ENCODE data around the gene CRTC3. TPM values are rescaled to one million over a fixed set of nuclear protein-coding genes. Genes with fewer than 3 reads are reported as not detected.

Gene CRTC3
- total and polyA plus RNA-seq, 2 donors (not counting 3 experiments of a cell fraction or from before 2014, with no cell fraction given): 16.2 to 26.4 TPM

DNA sequence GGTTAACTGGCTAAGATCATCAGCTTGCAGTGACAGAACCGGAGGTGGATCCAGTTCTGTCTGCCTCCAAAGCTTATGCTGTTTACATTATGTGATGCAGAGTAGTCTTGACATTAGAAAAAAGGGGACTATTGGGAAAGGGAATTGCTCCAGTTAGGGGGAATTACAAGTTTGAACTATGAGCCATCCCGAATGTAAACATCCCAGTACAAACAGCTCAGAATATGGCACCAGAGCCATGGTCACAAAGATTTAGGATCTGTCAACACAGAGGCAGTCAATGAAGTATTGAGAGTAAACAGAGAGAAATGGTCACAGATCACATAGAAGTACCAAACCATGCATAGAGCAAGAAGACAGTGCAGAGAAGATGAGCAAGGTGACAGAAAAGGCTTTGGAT is 39.8 kb upstream of the CRTC3 start:
- dilution Hi-C loops (cut with MboI; ENCODE audit: extremely low pct_ligation_motif_present, low sequenced_read_pairs): no loop called here
- H3K27ac ChIP-seq (ENCODE audit: insufficient read depth, low read depth, low read length): no peak overlapping the region
- no peaks in the 10 kb centered on the region for H4K20me1 ChIP-seq (replicated peaks; ENCODE audit: control insufficient read depth, extremely low read depth, insufficient read depth, low read length)
- DNase-seq (ENCODE audit: low read depth, low spot score) (no peak), FAIRE-seq (no peak)
- no peaks in the 10 kb centered on the region for H3K27me3 ChIP-seq (ENCODE audit: control insufficient read depth in 2 of 2, insufficient read depth in 2 of 2, low read length in 2 of 2)
- TF ChIP-seq POLR2A (IDR thresholded peaks at IDR 0.05; ENCODE audit: low read depth, low read length) (no peak), JUN (IDR thresholded peaks at IDR 0.05; ENCODE audit: borderline replicate concordance, insufficient read depth, insufficient read length, low read depth) (no peak), POLR2AphosphoS5 (IDR thresholded peaks at IDR 0.05; ENCODE audit: insufficient read depth, low read depth, low read length) (no peak), GATA2 (IDR thresholded peaks at IDR 0.05; ENCODE audit: insufficient read depth, insufficient read length, low read depth, low read length) (no peak), FOS (IDR thresholded peaks at IDR 0.05; ENCODE audit: borderline replicate concordance, insufficient read depth, low read length) (no peak), EZH2 (IDR thresholded peaks at IDR 0.05; ENCODE audit: borderline replicate concordance, low read depth, low read length, severe bottlenecking) (no peak), MYC (IDR thresholded peaks at IDR 0.05; ENCODE audit: low read depth, low read length) (no peak)
- TF ChIP-seq, protein P1, sequence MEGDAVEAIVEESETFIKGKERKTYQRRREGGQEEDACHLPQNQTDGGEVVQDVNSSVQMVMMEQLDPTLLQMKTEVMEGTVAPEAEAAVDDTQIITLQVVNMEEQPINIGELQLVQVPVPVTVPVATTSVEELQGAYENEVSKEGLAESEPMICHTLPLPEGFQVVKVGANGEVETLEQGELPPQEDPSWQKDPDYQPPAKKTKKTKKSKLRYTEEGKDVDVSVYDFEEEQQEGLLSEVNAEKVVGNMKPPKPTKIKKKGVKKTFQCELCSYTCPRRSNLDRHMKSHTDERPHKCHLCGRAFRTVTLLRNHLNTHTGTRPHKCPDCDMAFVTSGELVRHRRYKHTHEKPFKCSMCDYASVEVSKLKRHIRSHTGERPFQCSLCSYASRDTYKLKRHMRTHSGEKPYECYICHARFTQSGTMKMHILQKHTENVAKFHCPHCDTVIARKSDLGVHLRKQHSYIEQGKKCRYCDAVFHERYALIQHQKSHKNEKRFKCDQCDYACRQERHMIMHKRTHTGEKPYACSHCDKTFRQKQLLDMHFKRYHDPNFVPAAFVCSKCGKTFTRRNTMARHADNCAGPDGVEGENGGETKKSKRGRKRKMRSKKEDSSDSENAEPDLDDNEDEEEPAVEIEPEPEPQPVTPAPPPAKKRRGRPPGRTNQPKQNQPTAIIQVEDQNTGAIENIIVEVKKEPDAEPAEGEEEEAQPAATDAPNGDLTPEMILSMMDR (IDR thresholded peaks at IDR 0.05; ENCODE audit: extremely low read depth in 1 of 2, insufficient read depth in 1 of 2, low read depth in 1 of 2, low read length in 2 of 2): no peak
- TF ChIP-seq, protein P2, sequence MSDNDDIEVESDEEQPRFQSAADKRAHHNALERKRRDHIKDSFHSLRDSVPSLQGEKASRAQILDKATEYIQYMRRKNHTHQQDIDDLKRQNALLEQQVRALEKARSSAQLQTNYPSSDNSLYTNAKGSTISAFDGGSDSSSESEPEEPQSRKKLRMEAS (IDR thresholded peaks at IDR 0.05; ENCODE audit: insufficient read depth, insufficient read length): no peak
- no TSS peak for BruUV-seq (replicated peaks)
- POLR2A ChIA-PET: no interaction called here
- no peak overlapping the region for H2AFZ ChIP-seq (ENCODE audit: low read depth, low read length)
- H3K4me3 ChIP-seq (replicated peaks in 1 of 3; ENCODE audit: insufficient read depth in 1 of 3, low read depth in 1 of 3, low read length in 3 of 3): no peak overlapping the region
- H3K9ac ChIP-seq (replicated peaks; ENCODE audit: extremely low read depth, insufficient read depth, low read length): no peak overlapping the region
- no peaks in the 10 kb centered on the region for H3K79me2 ChIP-seq (ENCODE audit: control insufficient read depth, insufficient read depth, low read length)
- intact Hi-C loops (cut with micrococcal nuclease): no loop called here
- H3K4me1 ChIP-seq (ENCODE audit: control insufficient read depth, extremely low read depth, insufficient read depth, low read length): no peaks in the 10 kb centered on the region
- peaks cover 34 to 51% of the 10 kb centered on the region in 2 experiments for H3K36me3 ChIP-seq (ENCODE audit: control insufficient read depth in 2 of 2, extremely low read depth in 1 of 2, insufficient read depth in 2 of 2, low read length in 2 of 2)
- CTCF ChIA-PET: interaction anchor here (1.1 to 1.7 kb wide), 6 partner anchors 41 to 397 kb away, joined by 3 to 5 read pairs (median 3); no protein-coding TSS in a partner anchor
- no peaks in the 10 kb centered on the region for H3K9me3 ChIP-seq (replicated peaks; ENCODE audit: control insufficient read depth, insufficient read depth, low read length)
- no peak overlapping the region for H3K4me2 ChIP-seq (ENCODE audit: insufficient read depth, low read length)
- no peaks in the 10 kb centered on the region for H3K9me1 ChIP-seq (replicated peaks; ENCODE audit: control insufficient read depth, extremely low read depth, insufficient read depth, low read length)
